ENCODE measurements around the gene KRT6C. TPM values are rescaled to one million over a fixed set of nuclear protein-coding genes. Genes with fewer than 3 reads are reported as not detected.

Gene KRT6C
- total RNA-seq, 1 donor from 2014 or later: not detected

GRCh38 chr12:52469853-52470252 lies 3.8 kb downstream of the KRT6C start:
- no peaks in the 10 kb centered on the region for H3K9me3 Mint-ChIP-seq (ENCODE audit: low read depth)
- TF ChIP-seq CTCF (IDR thresholded peaks at IDR 0.05): no peak
- no peak overlapping the region for H3K4me3 Mint-ChIP-seq (ENCODE audit: unreplicated experiment)
- H3K27me3 Mint-ChIP-seq (ENCODE audit: low read depth): peaks cover 59% of the 10 kb centered on the region
- no peak overlapping the region for H3K27ac Mint-ChIP-seq (ENCODE audit: unreplicated experiment)
- no peaks in the 10 kb centered on the region for H3K36me3 Mint-ChIP-seq (ENCODE audit: low read depth)
- H3K4me1 Mint-ChIP-seq (ENCODE audit: low read depth): no peaks in the 10 kb centered on the region
- DNase-seq (ENCODE audit: low spot score): no peak

GRCh38 chr12:52464897-52465296 lies 8.7 kb downstream of the KRT6C start:
- Mint-ChIP-seq H3K9me3 (ENCODE audit: low read depth) (peaks cover 3% of the 10 kb centered on the region), H3K27me3 (ENCODE audit: low read depth) (peaks cover 58% of the 10 kb centered on the region), H3K36me3 (ENCODE audit: low read depth) (no peaks in the 10 kb centered on the region), H3K27ac (ENCODE audit: unreplicated experiment) (no peak overlapping the region), H3K4me3 (ENCODE audit: unreplicated experiment) (no peak overlapping the region), H3K4me1 (ENCODE audit: low read depth) (no peaks in the 10 kb centered on the region)
- TF ChIP-seq CTCF (IDR thresholded peaks at IDR 0.05): no peak
- DNase-seq (ENCODE audit: low spot score): no peak

- Mint-ChIP-seq H3K27me3 (ENCODE audit: low read depth) (peaks cover 58% of the 10 kb centered on the region), H3K9me3 (ENCODE audit: low read depth) (peaks cover 3% of the 10 kb centered on the region), H3K4me1 (ENCODE audit: low read depth) (no peaks in the 10 kb centered on the region), H3K4me3 (ENCODE audit: unreplicated experiment) (no peak overlapping the region), H3K27ac (ENCODE audit: unreplicated experiment) (no peak overlapping the region), H3K36me3 (ENCODE audit: low read depth) (peaks cover 1% of the 10 kb centered on the region)
- DNase-seq (ENCODE audit: low spot score): no peak
- TF ChIP-seq CTCF (IDR thresholded peaks at IDR 0.05): no peak
Measured at GRCh38 chr12:52461693-52462092, 11.9 kb downstream of the KRT6C start.

- no peak for DNase-seq (ENCODE audit: low spot score)
- Mint-ChIP-seq H3K9me3 (ENCODE audit: low read depth) (peaks cover under 1% of the 10 kb centered on the region), H3K36me3 (ENCODE audit: low read depth) (peaks cover 1% of the 10 kb centered on the region), H3K27me3 (ENCODE audit: low read depth) (peaks cover 60% of the 10 kb centered on the region), H3K4me1 (ENCODE audit: low read depth) (no peaks in the 10 kb centered on the region), H3K4me3 (ENCODE audit: unreplicated experiment) (no peak overlapping the region), H3K27ac (ENCODE audit: unreplicated experiment) (no peak overlapping the region)
- no peak for TF ChIP-seq CTCF (IDR thresholded peaks at IDR 0.05)
Measured at GRCh38 chr12:52458861-52459260, 14.7 kb downstream of the KRT6C start.

GRCh38 chr12:52455821-52456220 lies 17.8 kb downstream of the KRT6C start:
- H3K4me3 Mint-ChIP-seq (ENCODE audit: unreplicated experiment): no peak overlapping the region
- H3K4me1 Mint-ChIP-seq (ENCODE audit: low read depth): no peaks in the 10 kb centered on the region

More at GRCh38 chr12:52455821-52456220, 17.8 kb downstream of the KRT6C start:
- peaks cover 1% of the 10 kb centered on the region for H3K36me3 Mint-ChIP-seq (ENCODE audit: low read depth)
- no peak overlapping the region for H3K27ac Mint-ChIP-seq (ENCODE audit: unreplicated experiment)
- H3K27me3 Mint-ChIP-seq (ENCODE audit: low read depth): peaks cover 59% of the 10 kb centered on the region
- DNase-seq (ENCODE audit: low spot score): no peak
- no peaks in the 10 kb centered on the region for H3K9me3 Mint-ChIP-seq (ENCODE audit: low read depth)
- TF ChIP-seq CTCF (IDR thresholded peaks at IDR 0.05): no peak

Data from chondrocyte (in vitro differentiated cells).